Stimulated activated CD4-positive, alpha-beta T cell treated with anti-CD3 and anti-CD28 coated beads, Interleukin-1b, Interleukin-23, amount 100 ng/mL, for 1 hour (primary cell): ENCODE results near the gene DUSP16.

Source experiments
- DNase-seq, 2 donors: peaks; one replicate each; pipeline ENCODE4 v3.0.0-alpha.2; 2020; ENCODE audit warnings: low read depth in 2 of 2

Gene DUSP16

DNA sequence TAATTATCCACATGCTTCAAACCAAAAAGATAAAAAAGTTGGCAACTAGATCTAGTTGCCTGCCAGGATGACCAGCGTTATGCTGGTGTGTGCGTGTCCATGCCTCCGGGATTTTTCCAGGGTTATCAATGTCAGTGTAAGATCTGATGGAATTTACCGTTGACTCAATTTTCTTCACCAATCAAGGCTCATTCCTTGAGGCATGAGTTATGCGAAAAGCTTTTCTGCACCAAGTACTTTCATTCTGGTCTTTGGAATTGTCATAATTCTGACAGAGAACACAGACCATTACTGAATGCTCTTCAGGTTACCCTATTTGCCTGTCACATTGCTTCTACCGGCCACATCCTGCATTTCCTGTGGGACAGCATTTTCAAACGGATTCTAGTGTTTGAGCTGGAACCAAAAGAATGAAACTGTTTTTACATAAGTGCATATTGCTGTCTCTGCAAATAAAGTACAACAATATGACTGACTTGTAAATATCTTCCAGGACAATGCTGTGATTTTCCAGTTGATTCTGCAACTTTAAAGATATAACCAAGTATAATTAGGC, 91.8 kb downstream of the DUSP16 start:
- DNase-seq, result no peak

DNA sequence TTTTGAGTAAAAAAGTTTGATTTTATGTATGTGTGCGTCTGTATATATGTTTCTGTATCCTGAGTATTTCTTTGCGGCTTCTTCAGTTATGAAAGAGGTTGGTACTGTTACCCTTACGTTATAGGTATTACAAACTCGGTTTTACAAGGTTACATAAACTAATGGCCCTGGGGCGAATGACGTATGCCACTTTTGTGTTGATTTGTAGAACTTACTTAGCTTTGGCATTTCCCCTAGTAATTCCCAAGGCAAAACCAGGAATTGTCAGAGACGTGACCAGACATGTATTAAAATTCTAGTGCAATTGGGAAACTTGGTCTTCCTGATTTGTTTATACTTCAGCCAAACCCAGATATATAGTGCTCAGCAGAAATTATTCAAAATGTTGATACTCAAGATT, 93.3 kb downstream of the DUSP16 start:
- DNase-seq, result no peak

DNA sequence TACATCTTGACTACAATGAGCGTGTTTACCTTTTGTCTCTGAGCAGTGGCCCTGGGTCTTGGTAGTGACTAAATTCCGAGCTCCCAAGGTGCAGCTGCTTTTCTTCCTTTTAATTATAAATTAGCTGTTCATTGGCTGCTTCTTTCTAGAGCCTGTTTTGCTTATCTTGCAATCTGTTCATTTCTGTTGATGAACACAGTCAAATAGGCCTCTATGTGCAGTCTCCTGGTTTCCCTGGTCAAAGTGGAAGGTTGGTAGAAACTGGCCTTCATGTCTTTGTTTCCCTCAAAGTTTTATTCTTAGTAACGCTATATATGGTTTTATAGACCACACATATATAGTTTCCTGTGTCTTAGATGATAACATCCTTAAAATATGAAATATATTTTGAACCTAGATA, 94.1 kb downstream of the DUSP16 start:
- DNase-seq, result no peak

DNA sequence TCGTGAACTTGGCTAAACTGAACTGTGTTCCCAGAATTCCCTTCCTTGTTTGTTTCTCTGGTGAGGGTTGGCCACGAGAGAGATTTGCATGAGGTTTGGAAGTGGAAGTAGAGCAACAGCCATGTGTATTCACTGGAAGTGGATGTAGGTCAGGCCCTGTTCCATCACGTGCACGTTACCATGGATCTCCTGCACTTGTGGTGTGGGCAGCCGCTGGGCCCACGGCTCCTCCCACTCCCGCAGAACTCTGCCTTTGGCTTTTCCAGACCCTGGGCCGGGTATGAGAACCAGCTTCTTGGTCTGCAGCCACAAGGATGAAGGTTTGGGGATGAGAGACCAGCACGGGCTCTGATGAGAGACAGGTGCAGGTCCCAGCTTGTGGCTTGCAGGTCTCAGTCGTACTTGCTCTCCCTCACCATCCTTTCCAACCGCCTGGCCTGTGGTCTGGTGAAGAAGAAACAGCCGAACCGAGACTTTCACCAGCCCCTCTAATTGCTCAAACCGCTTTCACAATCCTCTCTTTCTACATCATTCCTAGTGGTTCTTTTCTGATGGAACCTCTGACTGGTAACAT, 94.9 kb downstream of the DUSP16 start:
- no peak for DNase-seq

DNA sequence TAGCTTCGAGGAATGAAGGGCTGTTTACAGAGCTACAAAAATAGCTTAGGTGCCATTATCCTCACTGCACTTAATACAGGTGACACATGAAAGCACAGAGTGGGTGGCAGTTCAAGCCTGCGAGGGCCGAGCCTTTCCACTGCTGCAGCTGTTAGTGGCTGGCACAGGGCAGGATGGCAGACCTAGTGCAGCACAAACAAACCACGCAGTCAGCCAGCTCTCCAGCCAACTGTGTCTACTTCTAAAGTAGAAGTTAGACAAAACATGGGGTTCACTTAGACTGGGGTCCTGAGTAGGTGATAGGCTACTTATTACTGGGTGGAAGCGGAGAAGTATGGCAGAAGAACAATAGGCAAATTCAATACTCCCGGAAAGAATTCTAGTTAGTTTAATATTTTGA, 95.4 kb downstream of the DUSP16 start:
- no peak for DNase-seq

DNA sequence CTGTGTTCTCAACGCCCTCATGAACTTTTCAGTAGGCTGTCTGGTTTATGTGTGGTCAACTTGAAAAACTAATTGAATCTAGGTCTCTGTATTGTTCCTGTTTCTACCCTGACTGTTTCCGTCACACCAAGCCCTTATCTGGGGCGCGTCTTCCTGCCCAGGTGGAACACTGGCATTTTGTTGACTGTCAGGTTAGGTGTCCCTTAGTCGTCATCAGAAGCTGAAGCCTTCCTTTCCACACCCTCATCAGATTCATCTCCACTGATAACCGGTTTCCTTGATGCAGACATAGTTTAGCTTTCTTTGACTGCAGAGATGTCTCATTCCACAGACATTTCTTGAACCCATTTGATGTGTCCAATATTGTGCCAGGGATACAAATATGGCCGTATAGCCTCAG, 96.5 kb downstream of the DUSP16 start:
- peak in 1 of 2 donors; percentile 50 for DNase-seq

DNA sequence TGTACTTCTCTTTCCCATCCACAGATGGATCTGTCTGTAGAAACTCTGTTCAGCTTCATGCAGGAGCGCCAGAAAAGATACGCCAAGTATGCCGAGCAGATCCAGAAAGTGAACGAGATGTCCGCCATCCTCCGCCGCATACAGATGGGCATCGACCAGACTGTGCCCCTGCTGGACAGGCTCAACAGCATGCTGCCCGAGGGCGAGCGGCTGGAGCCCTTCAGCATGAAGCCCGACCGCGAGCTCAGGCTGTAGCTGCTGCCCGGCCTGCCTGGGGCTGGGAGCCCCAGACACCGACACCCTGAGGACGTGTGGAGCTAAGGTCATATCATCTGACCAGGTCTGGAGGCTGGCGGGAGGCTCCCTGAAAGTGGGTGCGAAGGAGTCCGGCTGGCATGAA, 97.1 kb downstream of the DUSP16 start:
- DNase-seq, result no peak

DNA sequence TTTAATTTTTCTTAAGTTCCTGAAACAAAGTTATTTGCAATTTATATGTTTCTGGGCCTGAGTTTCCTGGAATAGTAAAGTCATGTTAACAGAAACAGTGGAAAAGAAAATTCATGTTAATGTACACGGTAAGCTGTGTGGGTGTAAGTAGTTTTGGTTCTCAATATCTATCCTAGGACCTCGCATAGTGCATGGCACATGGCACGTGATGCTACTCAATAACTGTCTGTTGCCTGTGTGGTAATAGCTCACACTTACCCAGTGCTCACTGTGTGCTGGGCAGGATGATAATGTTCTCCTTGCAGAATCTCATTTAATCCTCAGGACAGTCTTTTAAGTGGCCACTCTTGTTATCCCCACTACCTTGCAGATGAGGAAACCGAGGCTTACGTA, 100.7 kb downstream of the DUSP16 start:
- no peak for DNase-seq

DNA sequence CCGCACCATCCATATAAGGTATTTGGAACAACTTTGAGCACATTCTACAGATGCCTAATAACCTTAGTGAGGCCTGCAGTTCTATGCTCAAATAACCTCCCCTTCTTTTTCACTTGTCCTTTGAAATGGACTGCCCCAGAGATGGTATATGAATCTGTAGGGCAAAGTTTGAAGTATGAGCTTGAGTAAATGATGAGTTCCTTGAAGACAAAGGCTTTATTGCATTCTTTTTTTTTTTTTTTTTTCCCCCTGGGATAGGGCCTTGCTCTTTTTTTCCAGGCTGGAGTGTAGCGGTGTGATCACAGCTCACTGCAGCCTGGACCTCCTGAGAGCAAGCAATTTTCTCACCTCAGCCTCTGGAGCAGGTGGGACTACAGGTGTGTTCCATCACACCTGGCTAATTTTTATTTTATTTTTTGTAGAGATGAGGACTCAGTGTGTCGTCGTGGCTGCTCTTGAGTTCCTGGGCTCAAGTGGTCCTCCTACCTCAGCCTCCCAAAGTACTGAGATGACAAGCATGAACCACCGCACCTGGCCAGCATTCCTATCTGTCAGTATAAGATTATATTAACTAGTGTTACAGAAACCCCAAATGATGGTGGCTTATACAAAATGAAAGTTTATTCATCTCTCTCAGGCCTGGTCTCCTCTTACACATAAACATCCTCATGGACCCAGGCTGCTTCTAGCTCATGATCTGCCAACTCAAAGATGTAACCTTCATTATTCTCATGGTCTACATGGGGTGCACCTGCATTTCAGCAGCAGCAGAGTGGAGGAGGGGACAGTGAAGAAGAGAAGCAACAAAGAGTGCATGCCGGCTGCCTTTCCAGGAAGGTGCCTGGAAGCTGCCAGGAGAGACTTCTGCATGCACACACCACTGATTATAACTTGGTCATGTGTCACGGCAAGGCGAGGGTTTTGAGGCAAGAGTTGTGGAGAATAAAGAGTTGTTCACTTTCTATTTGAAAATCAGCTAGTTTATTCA, 101.4 kb downstream of the DUSP16 start:
- no peak for DNase-seq

DNA sequence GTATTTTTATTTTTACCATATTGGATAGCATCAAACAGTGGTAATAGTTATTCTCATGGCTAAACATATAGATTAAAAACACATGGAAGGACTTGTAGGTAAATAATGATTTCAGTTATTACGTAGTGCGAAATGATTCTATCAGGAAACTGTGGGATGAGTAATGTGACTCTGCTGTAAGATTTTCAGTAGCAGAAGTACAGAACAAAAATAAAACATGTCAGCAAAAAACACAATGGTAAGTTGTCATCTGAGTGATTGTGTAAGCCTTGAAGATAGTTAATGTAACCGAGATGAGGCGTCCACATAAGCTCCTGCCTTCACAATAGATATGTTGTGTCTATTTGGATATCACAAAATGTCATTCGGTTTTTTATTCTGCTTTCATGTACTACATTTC, 106.0 kb downstream of the DUSP16 start:
- DNase-seq, result no peak

DNA sequence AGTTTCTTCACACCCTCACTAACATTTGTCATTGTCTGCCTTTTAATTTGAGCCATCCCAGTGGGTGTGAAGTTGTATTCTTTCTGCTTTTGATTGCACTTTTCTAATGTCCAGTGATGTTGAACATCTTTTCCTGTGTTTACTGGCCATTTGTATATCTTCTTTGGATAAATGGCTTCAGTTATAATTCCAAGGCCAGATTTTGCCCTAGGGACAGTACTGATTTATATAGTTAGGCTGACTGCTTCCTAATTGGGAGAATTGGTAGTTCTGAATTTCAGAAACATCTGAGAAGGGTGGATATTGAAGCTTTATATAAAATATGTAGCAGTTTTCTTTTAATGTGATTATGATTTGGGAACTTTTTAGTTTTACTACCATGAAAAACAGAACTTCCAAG, 108.3 kb downstream of the DUSP16 start:
- no peak for DNase-seq

DNA sequence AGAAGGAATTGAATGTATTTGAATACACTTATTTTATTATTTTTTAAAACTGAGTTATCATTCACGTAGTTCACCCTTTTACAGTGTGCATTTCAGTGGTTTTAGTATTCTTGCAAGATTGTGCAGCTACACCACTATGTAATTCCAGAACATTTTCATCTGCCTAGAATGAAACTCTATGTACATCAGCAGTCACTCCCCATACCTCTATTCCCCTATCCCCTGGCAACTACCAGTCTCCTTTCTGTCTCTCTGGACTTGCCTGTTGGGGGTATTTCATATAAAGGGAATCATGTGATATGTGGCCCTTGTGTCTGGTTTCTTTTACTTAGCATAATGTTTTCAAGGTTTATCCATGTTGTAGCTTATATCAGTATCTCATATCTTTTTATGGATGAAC, 109.0 kb downstream of the DUSP16 start:
- no peak for DNase-seq

DNA sequence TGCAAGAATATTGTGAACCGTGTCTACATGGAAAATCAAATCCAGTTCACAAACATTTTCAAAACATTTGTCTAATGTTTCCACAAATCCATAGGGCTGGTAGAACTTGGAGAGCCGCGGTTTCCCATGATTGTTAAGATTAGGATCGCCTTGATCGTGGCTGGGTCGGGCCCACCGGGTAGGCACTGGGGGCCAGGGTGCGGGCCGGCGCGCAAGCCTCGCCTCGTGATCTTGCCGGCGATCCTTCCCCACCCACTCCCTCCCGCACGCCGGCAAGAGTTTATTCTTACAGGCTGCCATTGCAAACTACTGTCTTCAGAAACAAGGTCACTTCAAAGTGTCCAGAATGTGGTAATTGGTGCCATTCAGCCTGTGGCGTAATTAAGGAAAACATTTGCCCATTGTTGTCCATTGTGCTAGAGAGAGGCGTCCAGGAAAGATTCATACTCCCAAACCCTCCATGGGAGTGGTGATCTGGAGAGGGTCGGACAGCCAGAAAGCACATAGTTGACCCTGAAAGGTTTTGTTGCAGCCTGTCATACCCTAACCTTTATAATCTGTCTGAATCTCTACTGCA, 110.2 kb downstream of the DUSP16 start:
- no peak for DNase-seq

DNA sequence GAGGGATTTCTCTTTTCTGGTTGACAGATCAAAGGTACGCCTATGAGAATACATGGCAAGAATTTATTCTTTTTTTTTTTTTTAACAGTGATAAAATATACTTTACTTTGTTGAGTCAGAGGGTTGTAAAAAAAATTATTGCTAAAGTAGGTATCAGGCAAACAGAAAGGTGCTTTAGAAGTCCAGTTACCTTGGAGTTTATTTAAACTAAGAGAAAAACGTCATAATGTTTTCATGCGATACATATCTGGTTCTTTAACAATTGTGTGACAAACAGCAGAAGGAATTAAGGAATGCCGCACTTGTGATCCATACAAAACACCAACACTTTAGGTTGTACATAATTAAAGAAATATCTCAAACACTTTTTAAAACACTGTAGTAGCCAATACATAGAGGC, 111.6 kb downstream of the DUSP16 start:
- no peak for DNase-seq

DNA sequence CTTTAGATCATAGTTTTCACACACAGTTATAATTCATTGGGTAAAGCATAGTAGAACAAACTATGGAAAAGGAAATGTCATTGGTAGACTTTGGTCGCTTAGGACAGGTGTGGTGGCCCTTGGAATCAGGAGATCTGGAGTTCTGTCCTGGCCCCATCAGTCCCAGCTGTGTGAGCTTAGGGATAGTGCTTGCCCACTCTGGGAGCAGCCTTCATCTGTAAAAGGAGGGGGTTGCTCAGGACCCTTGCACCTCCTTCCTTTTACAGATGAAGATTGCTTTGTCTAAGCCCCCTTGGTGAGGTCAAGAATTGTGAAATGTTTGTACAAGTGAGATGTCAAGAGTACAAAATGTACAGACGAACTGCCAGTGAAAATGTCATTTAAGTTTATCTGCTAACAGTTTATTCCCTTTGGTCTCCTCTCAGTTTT, 112.6 kb downstream of the DUSP16 start:
- DNase-seq, result no peak

DNA sequence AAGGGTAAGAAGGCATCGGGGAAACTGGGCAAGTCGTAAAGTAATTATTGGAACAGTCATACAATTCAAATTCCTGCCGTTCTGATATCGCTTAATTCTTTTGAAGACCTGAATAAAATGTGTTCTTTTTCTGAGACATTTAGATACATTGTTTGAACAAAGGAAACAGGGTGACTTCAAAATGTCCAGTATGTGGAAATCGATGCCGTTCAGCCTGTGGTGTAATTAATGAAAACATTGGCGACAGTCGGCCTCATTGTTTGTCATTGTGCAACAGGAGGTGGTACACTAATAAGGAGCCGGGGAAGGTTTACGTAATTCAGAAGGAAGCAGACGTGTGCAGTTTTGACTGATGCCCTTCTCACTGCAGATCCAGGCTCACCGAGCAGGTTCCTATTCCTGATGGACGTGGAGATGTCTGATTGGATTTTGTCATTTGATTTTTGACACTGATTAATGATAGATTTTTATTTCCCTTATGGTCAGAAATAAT, 113.1 kb downstream of the DUSP16 start:
- no peak for DNase-seq

DNA sequence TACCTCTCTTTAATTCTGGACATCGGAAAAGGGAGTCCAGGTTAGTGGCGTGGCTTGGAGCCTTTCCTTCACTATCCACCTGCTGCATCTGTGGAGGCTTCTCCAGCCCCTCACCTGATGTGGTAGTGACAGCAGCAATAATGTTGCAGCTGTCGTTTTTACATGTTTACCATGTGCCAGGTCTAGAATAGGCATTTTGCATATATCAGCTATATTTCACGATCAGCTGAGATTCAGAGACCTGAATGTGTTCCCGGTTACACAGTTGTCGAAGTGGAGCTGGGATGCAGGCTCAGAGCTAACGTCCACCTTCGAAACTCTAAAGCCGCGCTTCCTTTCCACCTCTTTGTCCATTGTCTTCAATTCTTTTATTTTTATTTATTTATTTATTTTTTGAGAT, 114.8 kb downstream of the DUSP16 start:
- DNase-seq, result no peak

DNA sequence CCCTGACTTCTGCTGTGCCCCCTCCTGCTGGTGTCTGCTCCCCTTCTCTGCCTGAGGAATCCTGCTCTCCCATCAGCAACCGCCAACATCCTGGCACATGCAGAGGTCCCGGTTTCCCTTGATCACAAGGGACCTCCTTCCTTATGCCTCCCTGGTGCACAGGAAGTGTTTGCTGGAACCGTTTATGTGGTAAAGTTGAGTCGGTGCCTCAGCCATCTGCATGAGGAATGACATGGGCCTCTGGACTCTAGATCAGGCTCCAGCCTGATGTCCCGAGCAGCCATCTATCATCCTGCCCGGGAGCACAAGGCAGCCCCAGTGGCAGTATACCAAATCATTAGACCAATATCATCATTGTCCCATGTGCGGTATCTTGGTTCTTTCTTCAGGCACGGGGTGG, 115.4 kb downstream of the DUSP16 start:
- DNase-seq, result no peak

DNA sequence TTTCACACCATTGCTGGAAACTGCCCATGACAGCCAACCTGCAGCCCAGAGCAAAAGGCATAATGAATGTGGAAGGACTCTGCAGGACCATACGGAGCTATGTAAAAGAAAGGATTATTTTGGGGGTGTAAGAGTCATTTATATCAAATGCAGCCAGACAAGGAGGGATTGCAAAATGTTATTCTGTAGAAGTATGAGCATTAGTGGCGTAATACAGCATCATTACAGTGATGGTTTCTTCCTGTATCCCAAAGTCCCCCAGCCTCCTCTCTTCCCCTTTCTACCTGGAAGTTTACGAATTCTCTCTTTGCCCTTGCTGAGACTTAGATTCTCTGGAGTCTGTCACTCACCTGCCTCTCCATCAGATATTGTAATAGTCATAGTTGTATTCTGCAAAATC, 115.9 kb downstream of the DUSP16 start:
- DNase-seq, result no peak

DNA sequence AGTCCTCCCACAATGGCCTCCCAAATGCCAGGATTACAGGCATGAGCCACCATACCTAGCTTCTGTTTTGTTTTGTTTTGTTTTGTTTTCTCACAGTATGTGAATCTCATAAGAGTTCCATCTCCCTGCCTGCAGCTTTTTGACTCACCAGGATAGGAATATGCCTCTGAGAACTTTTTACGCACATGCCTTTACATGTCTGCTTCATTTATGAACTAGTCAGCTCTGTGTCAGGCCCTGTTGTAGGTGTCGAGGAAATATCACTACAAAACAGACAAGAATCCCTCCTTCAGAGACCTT, 116.8 kb downstream of the DUSP16 start:
- no peak for DNase-seq

DNA sequence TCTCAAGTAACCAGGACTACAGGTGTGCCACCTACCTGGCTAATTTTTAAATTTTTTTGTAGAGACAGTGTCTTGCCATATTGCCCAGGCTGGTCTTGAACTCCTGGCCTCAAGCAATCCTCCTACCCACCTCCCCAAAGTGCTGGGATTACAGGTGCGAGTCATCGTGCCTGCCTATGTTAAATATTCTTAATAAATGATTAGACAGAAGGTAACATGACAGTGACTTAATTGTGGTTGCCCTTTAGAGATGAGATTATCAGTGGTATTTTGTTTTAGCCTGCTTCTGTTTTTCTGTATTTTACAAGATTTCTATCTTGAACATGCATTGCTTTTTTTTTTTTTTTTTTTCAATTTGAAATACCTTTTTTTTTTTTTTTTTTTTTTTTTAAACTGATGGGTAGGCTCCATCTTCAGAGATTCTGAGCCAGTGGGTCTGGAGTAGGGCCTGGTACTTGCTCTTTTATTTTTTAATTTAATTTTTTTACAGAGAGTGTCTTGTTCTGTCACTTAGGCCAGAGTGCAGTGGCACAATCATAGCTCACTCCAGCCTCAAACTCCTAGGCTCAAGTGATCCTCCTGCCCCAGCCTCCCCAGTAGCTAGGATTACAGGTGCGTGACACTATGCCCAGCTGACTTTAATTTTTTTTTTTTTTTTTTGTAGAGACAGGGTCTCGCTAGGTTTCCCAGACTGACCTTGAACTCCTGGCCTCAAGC, 117.3 kb downstream of the DUSP16 start:
- DNase-seq, result no peak

DNA sequence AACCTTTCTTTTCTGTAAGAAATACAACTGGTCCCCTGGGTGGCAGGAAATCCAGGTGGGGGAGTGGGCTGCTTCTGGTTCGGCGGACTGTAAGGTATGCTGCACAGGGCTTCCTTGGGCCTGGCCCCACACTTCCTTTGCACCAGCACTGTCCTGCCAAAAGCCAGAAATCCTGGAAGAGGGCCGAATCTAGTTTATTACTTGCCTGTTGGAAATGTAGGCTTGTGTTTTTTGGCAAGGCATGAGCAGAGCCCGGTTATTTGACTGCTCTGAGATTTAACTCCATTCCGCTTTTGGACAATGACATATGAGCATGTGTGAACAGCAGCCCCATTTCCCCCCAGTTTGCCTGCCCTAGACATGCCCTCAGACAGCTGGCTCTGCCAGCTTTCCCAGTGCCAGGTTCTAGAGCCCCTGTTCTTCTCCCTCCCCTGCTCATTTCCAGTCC, 119.2 kb downstream of the DUSP16 start:
- DNase-seq, result no peak
